ENCODE results near the gene MAP7.
"Not testable (repeated sequence)": the region's sequence is repeated elsewhere in the genome, so short reads cannot be mapped to it uniquely, and the experiment has no call there.

MAP7 gene

DNA sequence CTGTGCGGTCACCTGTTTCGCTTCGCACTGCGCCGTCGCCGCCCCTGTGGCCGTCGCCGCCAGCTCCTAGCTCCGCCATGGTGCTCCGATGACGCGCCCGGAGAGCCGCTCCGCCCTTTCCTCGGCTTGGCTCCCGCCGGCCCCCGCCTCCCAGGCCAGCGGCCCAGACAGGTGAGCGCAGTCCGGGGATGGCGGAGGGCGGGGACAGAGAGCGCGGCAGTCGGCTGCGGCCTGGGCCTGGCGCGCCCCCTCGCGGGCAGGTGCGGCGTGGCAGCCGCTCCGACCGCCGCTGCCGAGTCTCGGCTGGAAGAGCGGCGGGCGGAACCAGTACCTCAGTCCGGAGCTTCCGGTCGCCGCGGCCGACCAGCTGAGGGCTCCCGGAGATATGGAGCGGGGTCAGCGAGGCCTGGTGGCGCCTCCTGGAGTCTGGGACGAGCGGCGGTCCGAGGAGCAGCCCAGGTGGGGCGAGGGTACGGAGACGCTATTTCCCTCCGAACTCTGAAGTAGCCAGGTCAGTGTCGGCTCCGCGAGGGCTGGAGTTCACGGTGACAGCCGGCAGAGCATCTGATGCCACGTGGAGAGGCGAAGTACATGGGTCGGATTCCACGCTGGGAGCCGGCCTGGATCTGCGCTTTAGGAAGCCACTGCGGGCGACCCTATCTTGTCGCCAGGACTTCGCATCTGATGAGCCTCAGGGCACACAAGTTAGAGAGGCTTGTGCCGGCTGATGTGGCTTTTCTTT is at the start of gene MAP7:
MAP7 (minus strand) TSS at position 93 of the 742 bp plus-strand sequence; CDS start at position 79, 14 bp downstream.
- peak; percentile 79 for DNase-seq

DNA sequence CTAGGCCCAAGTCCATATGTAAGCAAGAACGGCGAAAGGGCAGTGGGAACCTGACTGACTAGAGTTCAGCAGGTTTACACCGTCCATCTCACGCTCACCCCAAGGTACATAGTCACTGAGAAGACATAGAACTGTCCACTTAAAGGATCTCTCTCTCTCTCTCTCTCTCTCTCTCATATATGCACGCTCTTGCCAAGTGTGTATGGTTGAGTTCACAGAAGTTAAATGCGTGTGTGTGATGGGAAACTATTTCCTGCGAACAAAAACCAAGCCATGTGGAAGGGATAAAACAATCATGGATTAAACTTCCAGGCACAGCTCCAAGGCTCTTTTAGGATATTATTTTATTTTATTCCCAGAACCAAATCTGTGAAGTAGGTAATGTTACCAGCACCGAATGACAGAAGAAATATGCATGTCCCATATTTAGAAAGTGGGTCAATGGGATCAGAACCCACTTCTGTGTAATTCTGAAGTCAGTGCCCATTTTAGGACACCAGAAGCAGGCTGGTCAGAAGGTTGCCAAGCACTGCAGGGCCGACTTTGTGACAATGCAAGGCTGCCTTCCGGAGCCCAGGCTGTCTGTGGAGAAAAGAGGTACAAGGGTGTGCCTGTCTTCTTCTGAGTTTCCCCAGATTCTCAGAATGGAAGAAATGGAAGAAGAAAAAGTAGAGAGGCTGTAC is 49.2 kb upstream of the MAP7 start:
- no peak for DNase-seq

DNA sequence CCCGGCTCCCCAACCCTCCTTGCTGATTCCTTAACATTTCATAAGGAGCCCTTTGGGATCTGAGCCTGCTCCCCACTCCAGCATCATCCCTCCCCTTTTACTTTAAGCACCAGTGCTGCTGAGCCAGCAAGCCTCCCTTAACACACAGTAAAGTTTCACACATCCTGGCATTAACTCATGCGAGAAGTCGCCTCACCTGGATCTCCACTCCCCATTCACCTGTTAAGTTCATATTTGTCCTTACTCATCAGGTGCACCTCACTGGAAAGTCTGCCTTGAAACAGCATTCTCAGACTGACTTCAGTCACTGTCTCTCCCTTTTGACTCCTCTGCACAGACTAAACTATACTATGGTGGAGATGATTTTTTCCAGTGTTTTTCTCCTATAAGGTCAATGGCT is 47.8 kb upstream of the MAP7 start:
- no peak for DNase-seq

- DNase-seq, result no peak
Measured at GRCh38 chr6:136594671-136595070, 44.4 kb upstream of the MAP7 start.

DNA sequence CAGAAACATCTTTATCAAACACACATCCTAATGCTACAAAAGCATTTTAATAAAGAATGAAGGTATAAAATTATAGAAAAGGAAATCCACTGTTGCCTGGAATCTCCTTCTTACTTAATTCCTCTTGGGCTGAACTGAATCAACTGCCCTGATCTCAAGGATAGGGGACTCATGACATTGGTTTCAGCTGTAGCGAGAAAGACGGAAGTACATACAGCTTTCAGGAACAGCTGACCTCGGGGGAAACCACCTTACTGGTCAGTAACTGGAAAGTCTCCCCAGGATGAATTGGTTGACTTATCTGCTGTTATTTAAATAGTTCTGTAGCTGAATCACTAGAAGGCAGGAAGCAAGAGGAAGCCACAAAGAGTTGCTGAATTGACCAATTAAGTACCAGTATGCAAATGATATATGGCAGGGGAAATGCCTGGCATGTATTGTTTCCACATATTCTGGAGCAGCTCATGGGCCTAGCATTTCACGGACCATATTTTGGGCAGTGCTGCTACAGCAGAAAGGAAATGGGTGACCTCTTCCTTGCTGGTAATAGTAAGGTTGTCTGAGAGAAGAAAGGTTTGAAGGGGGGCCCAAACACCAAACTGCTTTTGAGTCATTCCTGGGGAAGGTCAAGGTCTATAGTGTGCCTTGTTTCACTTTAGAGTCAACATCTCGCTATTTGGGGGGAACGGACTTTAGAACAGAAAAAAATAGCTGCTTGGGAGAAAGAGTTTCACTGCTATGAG is 43.7 kb upstream of the MAP7 start:
- DNase-seq, result peak; percentile 14

GRCh38 chr6:136592930-136593673 is 42.9 kb upstream of the MAP7 start:
- no peak for DNase-seq

- no peak for DNase-seq
Measured at GRCh38 chr6:136591617-136592016, 41.4 kb upstream of the MAP7 start.

DNA sequence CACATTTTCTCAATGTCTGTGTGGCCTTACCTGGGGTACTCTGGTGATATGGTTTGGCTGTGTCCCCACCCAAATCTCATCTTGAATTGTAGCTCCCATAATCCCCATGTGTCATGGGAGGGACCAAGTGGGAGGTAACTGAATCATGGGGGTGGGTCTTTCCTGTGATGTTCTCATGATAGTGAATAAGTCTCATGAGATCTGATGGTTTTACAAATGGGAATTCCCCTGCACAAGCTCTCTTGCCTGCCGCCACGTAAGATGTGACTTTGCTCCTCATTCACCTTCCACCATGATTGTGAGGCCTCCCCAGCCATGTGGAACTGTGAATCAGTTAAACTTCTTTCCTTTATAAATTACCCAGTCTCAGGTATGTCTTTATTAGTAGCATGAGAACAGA is 40.6 kb upstream of the MAP7 start:
- DNase-seq, result not testable (repeated sequence)

GRCh38 chr6:136587527-136587926 is 37.3 kb upstream of the MAP7 start:
- DNase-seq, result no peak

DNA sequence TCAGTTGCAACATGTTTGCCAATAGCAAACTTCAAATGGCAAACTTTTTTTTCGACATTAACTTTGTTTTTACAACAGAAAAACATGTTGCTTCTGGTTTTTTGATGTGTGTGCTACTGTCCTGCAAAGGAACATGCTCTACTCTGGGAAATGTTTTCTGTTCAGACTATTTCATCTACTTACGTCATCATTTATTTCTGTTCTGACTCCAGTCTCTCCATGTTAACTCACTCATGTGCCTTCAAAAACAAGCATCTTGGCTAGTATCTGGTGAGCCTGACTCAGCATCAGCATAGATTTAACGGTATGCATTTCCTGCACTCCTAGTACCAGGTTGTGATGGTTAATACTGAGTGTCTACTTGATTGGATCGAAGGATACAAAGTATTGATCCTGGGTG is 36.1 kb upstream of the MAP7 start:
- no peak for DNase-seq

- DNase-seq, result not testable (repeated sequence)
Measured at GRCh38 chr6:136585523-136585922, 35.3 kb upstream of the MAP7 start.

- not testable (repeated sequence) for DNase-seq
Measured at GRCh38 chr6:136584290-136584689, 34.1 kb upstream of the MAP7 start.

- no peak for DNase-seq
Measured at GRCh38 chr6:136582711-136583471, 32.7 kb upstream of the MAP7 start.

DNA sequence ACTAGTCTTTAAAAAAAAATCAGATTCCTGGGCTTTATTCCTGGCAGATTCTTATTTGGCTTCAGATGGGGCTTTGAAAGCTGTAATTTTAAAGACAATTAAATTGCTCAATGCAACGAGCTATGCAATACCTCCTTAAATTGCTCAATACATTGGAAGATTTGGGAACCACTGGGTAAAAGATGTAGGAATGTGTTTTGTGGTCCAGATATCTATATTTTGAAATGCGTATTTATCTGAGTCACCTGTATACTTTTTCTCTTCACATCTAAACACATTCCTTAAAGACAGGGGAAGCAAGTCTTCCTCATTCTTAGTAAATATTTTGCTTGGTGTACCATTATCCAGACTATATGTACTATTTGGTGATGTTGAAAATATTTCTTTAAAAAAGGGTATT is 29.6 kb upstream of the MAP7 start:
- DNase-seq, result no peak

- DNase-seq, result no peak
Measured at GRCh38 chr6:136576821-136577220, 26.6 kb upstream of the MAP7 start.

- DNase-seq, result no peak
Measured at GRCh38 chr6:136571496-136571895, 21.3 kb upstream of the MAP7 start.

DNA sequence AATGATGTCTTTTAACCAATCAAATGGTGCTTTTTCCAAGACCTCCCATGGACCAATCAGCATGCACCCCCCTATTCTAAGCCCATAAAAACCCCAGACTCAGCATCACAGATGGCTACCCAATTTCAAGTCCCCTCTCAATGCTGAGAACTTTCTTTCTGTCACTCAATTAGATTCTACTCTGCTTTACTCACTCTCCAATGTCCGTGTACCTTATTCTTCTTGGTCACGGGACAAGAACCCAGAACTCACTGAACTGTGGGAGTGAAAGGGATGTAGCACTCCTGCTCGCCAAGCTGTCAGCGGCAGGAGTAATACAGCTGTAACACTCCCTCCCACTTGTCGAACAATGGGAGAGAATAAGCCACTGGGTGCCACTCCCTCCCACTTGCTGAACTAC is 20.8 kb upstream of the MAP7 start:
- DNase-seq, result no peak

DNA sequence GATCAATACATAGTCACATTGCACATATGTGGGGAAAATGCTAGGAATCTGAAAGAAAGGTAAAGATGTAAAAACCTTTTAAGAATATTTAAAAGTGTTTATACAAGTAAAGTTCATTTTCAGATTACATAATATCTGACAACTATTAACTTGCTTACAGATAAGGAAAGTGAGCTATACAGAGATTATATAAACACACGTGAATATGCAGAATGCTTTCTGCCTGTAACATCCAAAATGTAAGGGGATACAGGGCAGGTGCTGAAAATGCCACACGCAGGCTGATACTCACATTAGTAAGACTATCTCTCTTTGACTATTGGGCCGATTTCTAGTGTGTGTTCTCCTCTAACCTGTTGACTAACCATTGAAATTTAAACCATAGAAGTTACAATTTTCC is 17.9 kb upstream of the MAP7 start:
- no peak for DNase-seq

- no peak for DNase-seq
Measured at GRCh38 chr6:136567688-136568087, 17.5 kb upstream of the MAP7 start.

DNA sequence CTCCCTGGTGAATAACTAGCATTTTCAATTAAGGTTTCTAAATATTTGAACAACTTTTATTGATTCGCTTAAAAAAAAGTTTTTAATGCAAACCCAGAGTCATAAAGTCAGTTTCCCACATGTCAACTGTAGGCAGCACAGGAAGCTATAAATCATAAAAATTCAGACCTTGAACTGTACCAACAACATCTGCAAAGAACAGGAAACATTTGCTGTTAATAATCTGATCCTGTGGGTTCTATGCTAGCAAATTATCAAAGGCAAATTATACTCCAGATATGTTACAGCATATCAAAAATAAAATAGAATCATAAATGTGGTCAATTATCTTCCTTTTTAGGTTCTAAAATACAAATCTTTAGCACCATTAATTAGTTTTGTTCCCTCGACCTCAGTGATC is 16.6 kb upstream of the MAP7 start:
- no peak for DNase-seq

GRCh38 chr6:136566007-136566487 is 15.8 kb upstream of the MAP7 start:
- no peak for DNase-seq

GRCh38 chr6:136564180-136564579 is 14.0 kb upstream of the MAP7 start:
- no peak for DNase-seq

Data from CD4-positive, alpha-beta T cell treated with Interleukin-17A for 4 hours (primary cell).